HepG2 (cell line): ENCODE results near the gene CMTM4. TPM values are rescaled to one million over a fixed set of nuclear protein-coding genes. Genes with fewer than 3 reads are reported as not detected.

Experiments
- ATAC-seq: fragments of 200-7000 bp; cut with Tn5 transposase; 3 replicates; pipeline ENCODE4 v1.9.1; 2020; ENCODE audit warnings: mild to moderate bottlenecking, moderate library complexity
- BruUV-seq: library from RNA; stranded (reverse); fragments of 400-500 nt; replicated peaks from 2 replicates; lab custom pipeline; 2021; lab: Mats Ljungman, UMichigan
- CTCF ChIA-PET: fragments of 300-600 bp; formaldehyde crosslinking; extraction: SDS; loops from one replicate; lab custom pipeline; 2021; ENCODE audit warnings: low total read pairs, inconsistent platforms, low intra/inter-chr PET ratio; lab: Yijun Ruan, JAX
- POLR2A ChIA-PET: fragments of 350-600 bp; sonication (Branson Sonifier 250); formaldehyde crosslinking; loops from one replicate; lab custom pipeline; 2020; ENCODE audit warnings: antibody characterized with exemption, inconsistent platforms; lab: Yijun Ruan, JAX
- DNase-seq: peaks from one replicate; pipeline ENCODE4 v3.0.0-alpha.2; 2015; ENCODE audit warnings: low spot score
- FAIRE-seq: peaks from 3 replicates; lab custom pipeline; 2011; peaks lifted over from hg19 to GRCh38; lab: Jason Lieb, UNC
- H2AFZ ChIP-seq: one replicate; pipeline ENCODE4 v1.6.1; 2011; ENCODE audit warnings: low read length, inconsistent platforms
- H3K27ac ChIP-seq: fragments of 300-600 bp; 3 replicates; pipeline ENCODE4 v1.8.0; 2011; ENCODE audit warnings: mixed run types, mild to moderate bottlenecking, mixed read lengths, low read length, inconsistent platforms; ENCODE audit not compliant: insufficient read depth; ENCODE audit errors: extremely low read length
- H3K27me3 ChIP-seq, 2 experiments: fragments of 200-600 bp in 1 of 2; 2 replicates in 1 of 2; 3 replicates in 1 of 2; pipeline versions ENCODE4 v1.6.0 to v1.8.0; 2011; ENCODE audit warnings: low read length in 2 of 2, mild to moderate bottlenecking in 2 of 2, moderate library complexity in 2 of 2, inconsistent platforms in 1 of 2; ENCODE audit not compliant: insufficient read depth in 2 of 2, control insufficient read depth in 1 of 2
- H3K36me3 ChIP-seq, 2 experiments: fragments of 200-600 bp in 1 of 2; replicated peaks in 1 of 2; 2 replicates in 1 of 2; 3 replicates in 1 of 2; pipeline versions ENCODE4 v1.5.1 to v1.8.0; 2011; ENCODE audit warnings: low read length in 2 of 2, inconsistent platforms in 1 of 2; ENCODE audit not compliant: insufficient read depth in 2 of 2, control insufficient read depth in 1 of 2
- H3K4me1 ChIP-seq: 2 replicates; pipeline ENCODE4 v1.5.1; 2012; ENCODE audit warnings: low read length, inconsistent platforms; ENCODE audit not compliant: insufficient read depth
- H3K4me2 ChIP-seq: 2 replicates; pipeline ENCODE4 v1.6.0; 2011; ENCODE audit warnings: low read depth, low read length, inconsistent platforms
- H3K4me3 ChIP-seq, 3 experiments: fragments of 200-600 bp in 1 of 3; sonication (generic), shearing (Covaris generic) in 1 of 3; replicated peaks in 1 of 3; 2 replicates each; pipeline ENCODE4 v1.5.1; 2011 to 2016; ENCODE audit warnings: low read length in 3 of 3, inconsistent platforms in 2 of 3, low read depth in 2 of 3, mild to moderate bottlenecking in 2 of 3, control low read depth in 1 of 3, mixed read lengths in 1 of 3; ENCODE audit not compliant: insufficient read depth in 1 of 3
- H3K79me2 ChIP-seq: one replicate; pipeline ENCODE4 v1.6.1; 2011; ENCODE audit warnings: low read length, inconsistent platforms; ENCODE audit not compliant: insufficient read depth
- H3K9ac ChIP-seq: 2 replicates; pipeline ENCODE4 v1.6.0; 2011; ENCODE audit warnings: mild to moderate bottlenecking, low read depth, low read length, inconsistent platforms; ENCODE audit not compliant: insufficient read depth
- H3K9me3 ChIP-seq: 2 replicates; pipeline ENCODE4 v1.5.1; 2012; ENCODE audit warnings: mild to moderate bottlenecking, low read length
- H4K20me1 ChIP-seq: 2 replicates; pipeline ENCODE4 v1.6.0; 2011; ENCODE audit warnings: inconsistent platforms, mild to moderate bottlenecking, low read length, moderate library complexity; ENCODE audit not compliant: insufficient read depth
- AGO2 ChIP-seq: fragments of 200-400 bp; formaldehyde crosslinking; optimal IDR thresholded peaks from 2 replicates; pipeline ENCODE3; 2017; ENCODE audit warnings: mild to moderate bottlenecking, low read depth, low read length, moderate library complexity
- CSRNP2 ChIP-seq: sonication (generic); formaldehyde crosslinking; conservative IDR thresholded peaks from 2 replicates; pipeline ENCODE4 v1.8.0; 2022; ENCODE audit warnings: low read depth, missing genetic modification reagents
- GZF1 ChIP-seq: sonication (generic); formaldehyde crosslinking; IDR thresholded peaks from 2 replicates; pipeline ENCODE4 v1.5.1; 2020; ENCODE audit warnings: mild to moderate bottlenecking, missing genetic modification reagents
- HNRNPK ChIP-seq: fragments of 200-400 bp; formaldehyde crosslinking; IDR thresholded peaks from 2 replicates; pipeline ENCODE4 v1.6.1; 2018; ENCODE audit warnings: low read length, low read depth, moderate library complexity, mild to moderate bottlenecking; ENCODE audit not compliant: poor library complexity, severe bottlenecking
- JUNB ChIP-seq: sonication (generic); formaldehyde crosslinking; IDR thresholded peaks from 2 replicates; pipeline ENCODE4 v1.8.0; 2022; ENCODE audit warnings: missing genetic modification reagents, mild to moderate bottlenecking, borderline replicate concordance
- KMT2A ChIP-seq: sonication (generic); formaldehyde crosslinking; IDR thresholded peaks from 2 replicates; pipeline ENCODE4 v1.4.0; 2020; ENCODE audit warnings: missing genetic modification reagents
- MTA1 ChIP-seq: sonication (generic); formaldehyde crosslinking; IDR thresholded peaks from 2 replicates; pipeline ENCODE4 v1.4.0; 2020; ENCODE audit warnings: missing genetic modification reagents, mild to moderate bottlenecking, borderline replicate concordance
- MTA3 ChIP-seq: sonication (generic); formaldehyde crosslinking; IDR thresholded peaks from 2 replicates; pipeline ENCODE4 v1.4.0; 2020; ENCODE audit warnings: missing genetic modification reagents
- NFKBIZ ChIP-seq: IDR thresholded peaks from 2 replicates; pipeline ENCODE4 v1.6.1; 2018; ENCODE audit warnings: missing genetic modification reagents, missing compliant biosample characterization
- NR0B2 ChIP-seq: sonication (generic); formaldehyde crosslinking; IDR thresholded peaks from 2 replicates; pipeline ENCODE4 v1.4.0; 2020; ENCODE audit warnings: mild to moderate bottlenecking, missing genetic modification reagents
- PCBP1 ChIP-seq: fragments of 200-400 bp; formaldehyde crosslinking; IDR thresholded peaks from 2 replicates; pipeline ENCODE4 v1.6.1; 2017; ENCODE audit warnings: mild to moderate bottlenecking, low read depth, low read length, borderline replicate concordance
- SRSF4 ChIP-seq: fragments of 200-400 bp; formaldehyde crosslinking; IDR thresholded peaks from one replicate; pipeline ENCODE4 v1.6.1; 2018; ENCODE audit warnings: mild to moderate bottlenecking, low read depth, low read length, moderate library complexity; ENCODE audit not compliant: poor library complexity, severe bottlenecking
- TSC22D2 ChIP-seq: sonication (generic); formaldehyde crosslinking; IDR thresholded peaks from 2 replicates; pipeline ENCODE4 v1.5.1; 2020; ENCODE audit warnings: missing genetic modification reagents, mild to moderate bottlenecking, borderline replicate concordance
- ZBTB39 ChIP-seq: sonication (generic); formaldehyde crosslinking; IDR thresholded peaks from 2 replicates; pipeline ENCODE4 v1.5.0; 2020; ENCODE audit warnings: missing genetic modification reagents
- ZBTB49 ChIP-seq: sonication (generic); formaldehyde crosslinking; IDR thresholded peaks from 2 replicates; pipeline ENCODE4 v1.4.0; 2020; ENCODE audit warnings: missing genetic modification reagents, borderline replicate concordance
- ZNF121 ChIP-seq: sonication (generic); formaldehyde crosslinking; IDR thresholded peaks from 2 replicates; pipeline ENCODE4 v1.5.0; 2020; ENCODE audit warnings: mild to moderate bottlenecking, missing genetic modification reagents
- ZNF331 ChIP-seq: sonication (generic); formaldehyde crosslinking; IDR thresholded peaks from 2 replicates; pipeline ENCODE4 v1.4.0; 2020; ENCODE audit warnings: missing genetic modification reagents
- WGBS: methylation state at CpG from one replicate; pipeline ENCODE4 v1.1.6; 2017; ENCODE audit warnings: low lambda C conversion rate; 5-methylcytosine and 5-hydroxymethylcytosine counted together
- in situ Hi-C: cut with HindIII; loops from 2 replicates; pipeline ENCODE4 v1.10.0; 2017; ENCODE audit warnings: low pct_unique_long_range_greater_than_20kb; ENCODE audit not compliant: extremely low pct_ligation_motif_present
- intact Hi-C: fragments of 100-400 bp; cut with micrococcal nuclease; formaldehyde crosslinking; loops from one replicate; pipeline ENCODE4 v1.10.0; 2022; ENCODE audit not compliant: unreplicated experiment
- polyA plus RNA-seq, 8 experiments: library from polyadenylated mRNA; depleted of rRNA in 3 of 8; stranded (reverse) in 7 of 8; unstranded in 1 of 8; fragments of >200 nt; fragmentation: Illumina TruSeq in 4 of 8; extraction: Trizol in 4 of 8; gene quantifications; 2 replicates each; pipeline versions ENCODE4 v1.2.1 to v1.2.3, GENCODE V29; 2011 to 2016; ENCODE audit warnings: low read depth in 4 of 8, missing spikeins in 1 of 8, mixed read lengths in 1 of 8; ENCODE audit not compliant: insufficient read depth in 1 of 8
- total RNA-seq, 5 experiments: library from RNA; depleted of rRNA; stranded (reverse); fragments of >200 nt; fragmentation: Illumina TruSeq; extraction: Trizol; gene quantifications; 2 replicates each; pipeline ENCODE4 v1.2.3, GENCODE V29; 2016; ENCODE audit warnings: low read depth in 1 of 5

Gene CMTM4
- total and polyA plus RNA-seq, 2 of the 13 experiments (the other 11 are each of a cell fraction or from before 2014, with no cell fraction given) = 32.0 to 36.3 TPM

GRCh38 chr16:66566051-66566901, 130.3 kb downstream of the CMTM4 start, which contains the start of gene CMTM1:
TSS of gene CMTM1 (plus strand) at chr16:66566439. CDS start at chr16:66566514, 75 bp downstream.
- Histone ChIP-seq H3K27me3 (no peaks in the 10 kb centered on the region), H3K4me2 (no peak within 1 kb of the TSS), H3K4me3 (no peak within 1 kb of the TSS), H4K20me1 (0 out of 2 replicates have a peak, but pooled peaks cover 2% of the 10 kb centered on the region), H2AFZ (no peak within 1 kb of the TSS), H3K9ac (no peak within 1 kb of the TSS), H3K27ac (no peak within 1 kb of the TSS), H3K79me2 (no peaks in the 10 kb centered on the region), H3K9me3 (no peaks in the 10 kb centered on the region), H3K4me1 (no peaks in the 10 kb centered on the region), H3K36me3 (peaks cover 5 to 27% of the 10 kb centered on the region in 2 experiments; a peak in 4 of 5 replicates)
- in situ Hi-C loops (no loop called here), intact Hi-C loops (no loop called here)
- no TSS peak for BruUV-seq
- POLR2A ChIA-PET = interaction anchor here (0.6 kb wide), 1 partner anchor 182 kb away, joined by 3 read pairs; no protein-coding TSS in a partner anchor
- FAIRE-seq (no peak), DNase-seq (no peak), ATAC-seq (no peak; the same call in 2 of the 3 replicates)
- over 99% methylated on average over 50 of the region's 54 CpGs for WGBS
- CTCF ChIA-PET = no interaction called here
- peak; percentile 49 for TF ChIP-seq AGO2
- TF ChIP-seq SRSF4 = no peak
- no peak for TF ChIP-seq ZBTB39 (CRISPR knock-in tag)
- no peak for TF ChIP-seq TSC22D2 (CRISPR knock-in tag)
- TF ChIP-seq MTA3 (CRISPR knock-in tag) = no peak
- no peak for TF ChIP-seq GZF1
- peak; percentile 71; the same call in 1 of the 2 replicates for TF ChIP-seq PCBP1
- no peak for TF ChIP-seq MTA1
- TF ChIP-seq ZNF121 (CRISPR knock-in tag) = no peak
- TF ChIP-seq KMT2A (CRISPR knock-in tag) = no peak
- no peak for TF ChIP-seq NFKBIZ
- TF ChIP-seq CSRNP2 (CRISPR knock-in tag) = no peak
- TF ChIP-seq HNRNPK = peak; percentile 21
- no peak for TF ChIP-seq ZBTB49 (CRISPR knock-in tag)
- TF ChIP-seq NR0B2 = no peak
- no peak for TF ChIP-seq ZNF331 (CRISPR knock-in tag)
- TF ChIP-seq JUNB (CRISPR knock-in tag) = no peak
